Measurements from ENCODE around the gene NKD2.

DNA sequence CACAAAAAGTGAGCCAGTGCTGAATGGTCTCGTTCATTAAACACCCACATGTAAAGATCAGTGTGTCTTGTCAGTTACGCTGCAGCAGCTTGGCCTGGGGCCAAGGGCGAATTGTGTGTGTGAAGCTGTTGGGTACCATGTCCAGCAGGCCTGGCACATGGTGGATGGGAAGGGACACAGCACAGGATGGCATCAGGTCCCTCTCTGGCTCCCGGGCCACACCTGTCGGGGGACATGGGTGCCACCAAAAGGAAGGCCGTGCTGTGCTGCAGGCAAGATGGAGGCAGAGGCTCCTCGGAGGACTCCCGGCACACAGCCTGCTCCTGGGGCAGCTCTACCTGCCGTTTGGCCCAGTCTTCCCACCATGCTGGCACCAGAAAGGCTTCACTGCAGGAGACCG lies 32.0 kb downstream of the NKD2 start:
- TF ChIP-seq, protein P1, sequence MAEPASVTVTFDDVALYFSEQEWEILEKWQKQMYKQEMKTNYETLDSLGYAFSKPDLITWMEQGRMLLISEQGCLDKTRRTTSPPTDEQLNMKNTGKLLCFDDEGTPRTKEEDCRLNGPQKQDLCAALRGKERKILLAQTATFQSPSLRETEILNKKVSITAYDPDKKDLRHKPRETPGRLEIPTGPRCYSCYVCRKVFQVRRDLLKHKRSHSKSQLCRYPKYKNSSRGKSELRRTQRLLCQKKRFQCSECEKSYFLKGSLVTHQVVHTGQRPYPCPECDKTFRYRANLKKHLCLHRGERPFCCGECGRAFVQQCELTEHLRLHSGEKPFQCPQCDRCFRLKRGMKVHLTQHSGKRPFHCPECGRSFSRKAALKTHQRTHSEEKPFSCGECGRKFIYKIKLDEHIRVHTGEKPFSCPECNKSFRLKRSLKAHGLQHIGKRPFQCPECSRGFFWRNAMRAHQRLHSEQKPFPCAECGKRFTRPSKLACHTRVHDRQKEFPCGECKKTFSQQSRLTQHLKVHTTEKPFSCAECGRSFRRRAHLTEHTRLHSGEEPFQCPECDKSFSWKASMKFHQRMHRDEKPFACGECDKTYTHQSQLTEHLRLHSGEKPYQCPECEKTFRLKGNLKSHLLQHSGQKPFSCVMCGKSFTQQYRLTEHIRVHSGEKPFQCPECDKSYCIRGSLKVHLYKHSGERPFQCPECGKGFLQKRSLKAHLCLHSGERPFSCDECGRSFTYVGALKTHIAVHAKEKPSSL (CRISPR knock-in tag; conservative IDR thresholded peaks at IDR 0.05) = no peak
- TF ChIP-seq, protein P2, sequence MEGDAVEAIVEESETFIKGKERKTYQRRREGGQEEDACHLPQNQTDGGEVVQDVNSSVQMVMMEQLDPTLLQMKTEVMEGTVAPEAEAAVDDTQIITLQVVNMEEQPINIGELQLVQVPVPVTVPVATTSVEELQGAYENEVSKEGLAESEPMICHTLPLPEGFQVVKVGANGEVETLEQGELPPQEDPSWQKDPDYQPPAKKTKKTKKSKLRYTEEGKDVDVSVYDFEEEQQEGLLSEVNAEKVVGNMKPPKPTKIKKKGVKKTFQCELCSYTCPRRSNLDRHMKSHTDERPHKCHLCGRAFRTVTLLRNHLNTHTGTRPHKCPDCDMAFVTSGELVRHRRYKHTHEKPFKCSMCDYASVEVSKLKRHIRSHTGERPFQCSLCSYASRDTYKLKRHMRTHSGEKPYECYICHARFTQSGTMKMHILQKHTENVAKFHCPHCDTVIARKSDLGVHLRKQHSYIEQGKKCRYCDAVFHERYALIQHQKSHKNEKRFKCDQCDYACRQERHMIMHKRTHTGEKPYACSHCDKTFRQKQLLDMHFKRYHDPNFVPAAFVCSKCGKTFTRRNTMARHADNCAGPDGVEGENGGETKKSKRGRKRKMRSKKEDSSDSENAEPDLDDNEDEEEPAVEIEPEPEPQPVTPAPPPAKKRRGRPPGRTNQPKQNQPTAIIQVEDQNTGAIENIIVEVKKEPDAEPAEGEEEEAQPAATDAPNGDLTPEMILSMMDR (IDR thresholded peaks at IDR 0.05) = no peak
- TF ChIP-seq, protein P3, sequence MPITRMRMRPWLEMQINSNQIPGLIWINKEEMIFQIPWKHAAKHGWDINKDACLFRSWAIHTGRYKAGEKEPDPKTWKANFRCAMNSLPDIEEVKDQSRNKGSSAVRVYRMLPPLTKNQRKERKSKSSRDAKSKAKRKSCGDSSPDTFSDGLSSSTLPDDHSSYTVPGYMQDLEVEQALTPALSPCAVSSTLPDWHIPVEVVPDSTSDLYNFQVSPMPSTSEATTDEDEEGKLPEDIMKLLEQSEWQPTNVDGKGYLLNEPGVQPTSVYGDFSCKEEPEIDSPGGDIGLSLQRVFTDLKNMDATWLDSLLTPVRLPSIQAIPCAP (CRISPR knock-in tag; IDR thresholded peaks at IDR 0.05) = no peak
- TF ChIP-seq, protein P4, sequence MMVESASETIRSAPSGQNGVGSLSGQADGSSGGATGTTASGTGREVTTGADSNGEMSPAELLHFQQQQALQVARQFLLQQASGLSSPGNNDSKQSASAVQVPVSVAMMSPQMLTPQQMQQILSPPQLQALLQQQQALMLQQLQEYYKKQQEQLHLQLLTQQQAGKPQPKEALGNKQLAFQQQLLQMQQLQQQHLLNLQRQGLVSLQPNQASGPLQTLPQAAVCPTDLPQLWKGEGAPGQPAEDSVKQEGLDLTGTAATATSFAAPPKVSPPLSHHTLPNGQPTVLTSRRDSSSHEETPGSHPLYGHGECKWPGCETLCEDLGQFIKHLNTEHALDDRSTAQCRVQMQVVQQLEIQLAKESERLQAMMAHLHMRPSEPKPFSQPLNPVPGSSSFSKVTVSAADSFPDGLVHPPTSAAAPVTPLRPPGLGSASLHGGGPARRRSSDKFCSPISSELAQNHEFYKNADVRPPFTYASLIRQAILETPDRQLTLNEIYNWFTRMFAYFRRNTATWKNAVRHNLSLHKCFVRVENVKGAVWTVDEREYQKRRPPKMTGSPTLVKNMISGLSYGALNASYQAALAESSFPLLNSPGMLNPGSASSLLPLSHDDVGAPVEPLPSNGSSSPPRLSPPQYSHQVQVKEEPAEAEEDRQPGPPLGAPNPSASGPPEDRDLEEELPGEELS (CRISPR knock-in tag; IDR thresholded peaks at IDR 0.05) = no peak

Data from WTC11 (cell line).